Epithelial cell of esophagus (primary cell): ENCODE data around the gene OR5P2.

ENCODE experiments used
- DNase-seq: peaks from one replicate; pipeline ENCODE4 v3.0.0; 2010; ENCODE audit warnings: low read depth
- H3K4me3 ChIP-seq: 2 replicates; pipeline ENCODE4 v1.5.1; 2011; ENCODE audit warnings: mild to moderate bottlenecking, low read length, control low read depth
- CTCF ChIP-seq: IDR thresholded peaks from 2 replicates; pipeline ENCODE4 v1.5.1; 2011; ENCODE audit warnings: low read depth, mild to moderate bottlenecking, low read length, control low read depth, inconsistent platforms; ENCODE audit not compliant: insufficient read depth; ENCODE audit errors: missing control alignments

The OR5P2 gene

GRCh38 chr11:7749456-7749855, 47.3 kb downstream of the OR5P2 start:
- H3K4me3 ChIP-seq = no peak overlapping the region
- peak; percentile 73 for DNase-seq
- no peak for TF ChIP-seq CTCF
